HG03354 (cell line): Measurements from ENCODE around the gene UTP11.

Source experiments
- ATAC-seq: cut with Tn5 transposase; IDR thresholded peaks from one replicate; pipeline ENCODE4 v1.9.1; 2021; ENCODE audit warnings: mild to moderate bottlenecking; ENCODE audit not compliant: unreplicated experiment, poor library complexity, severe bottlenecking

The UTP11 gene

DNA sequence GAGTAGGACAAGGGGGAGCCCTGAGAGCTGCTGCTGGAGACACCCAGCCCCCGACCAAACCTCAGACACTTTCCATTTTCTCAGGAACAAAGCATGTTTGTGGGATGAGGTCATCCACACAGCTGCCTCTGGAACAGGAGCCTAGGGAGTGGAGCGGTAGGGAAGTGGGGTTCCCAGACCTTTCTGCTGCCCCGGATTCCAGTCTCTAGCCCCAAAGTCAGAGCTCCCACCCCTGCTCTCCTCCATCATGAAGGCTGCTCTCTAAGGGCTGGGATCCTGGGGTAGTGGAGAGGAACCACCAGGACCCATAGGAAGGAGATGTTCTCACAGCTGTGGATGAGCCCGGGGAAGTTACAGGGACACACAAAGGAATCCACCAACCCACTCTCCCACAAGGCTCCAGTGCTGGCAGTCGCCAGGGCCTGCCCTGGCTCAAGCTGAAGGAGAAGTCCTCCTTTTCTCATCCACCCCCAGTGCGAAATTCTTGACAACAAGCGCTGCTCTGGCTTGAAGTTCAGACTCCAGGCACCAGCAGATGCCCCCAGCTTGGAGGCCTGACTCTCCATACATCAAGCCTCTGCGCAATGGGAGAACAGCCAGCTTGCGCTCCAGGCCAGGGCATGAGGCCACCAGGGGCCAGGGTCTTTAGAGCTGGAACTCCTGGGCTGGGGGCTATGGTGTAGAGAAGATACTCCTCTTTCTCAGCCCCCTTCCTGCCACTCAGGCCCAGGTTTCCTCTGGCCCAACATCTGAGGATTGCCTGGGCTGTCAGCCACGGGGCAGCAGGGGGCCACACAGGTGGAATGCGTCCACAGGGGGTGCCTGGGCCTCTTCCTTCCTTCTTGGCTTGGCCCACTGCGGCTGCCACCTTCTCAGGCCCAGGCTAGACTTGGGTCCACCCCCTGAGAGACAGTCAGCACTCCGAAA, 11.7 kb upstream of the UTP11 start:
- no peak for ATAC-seq

DNA sequence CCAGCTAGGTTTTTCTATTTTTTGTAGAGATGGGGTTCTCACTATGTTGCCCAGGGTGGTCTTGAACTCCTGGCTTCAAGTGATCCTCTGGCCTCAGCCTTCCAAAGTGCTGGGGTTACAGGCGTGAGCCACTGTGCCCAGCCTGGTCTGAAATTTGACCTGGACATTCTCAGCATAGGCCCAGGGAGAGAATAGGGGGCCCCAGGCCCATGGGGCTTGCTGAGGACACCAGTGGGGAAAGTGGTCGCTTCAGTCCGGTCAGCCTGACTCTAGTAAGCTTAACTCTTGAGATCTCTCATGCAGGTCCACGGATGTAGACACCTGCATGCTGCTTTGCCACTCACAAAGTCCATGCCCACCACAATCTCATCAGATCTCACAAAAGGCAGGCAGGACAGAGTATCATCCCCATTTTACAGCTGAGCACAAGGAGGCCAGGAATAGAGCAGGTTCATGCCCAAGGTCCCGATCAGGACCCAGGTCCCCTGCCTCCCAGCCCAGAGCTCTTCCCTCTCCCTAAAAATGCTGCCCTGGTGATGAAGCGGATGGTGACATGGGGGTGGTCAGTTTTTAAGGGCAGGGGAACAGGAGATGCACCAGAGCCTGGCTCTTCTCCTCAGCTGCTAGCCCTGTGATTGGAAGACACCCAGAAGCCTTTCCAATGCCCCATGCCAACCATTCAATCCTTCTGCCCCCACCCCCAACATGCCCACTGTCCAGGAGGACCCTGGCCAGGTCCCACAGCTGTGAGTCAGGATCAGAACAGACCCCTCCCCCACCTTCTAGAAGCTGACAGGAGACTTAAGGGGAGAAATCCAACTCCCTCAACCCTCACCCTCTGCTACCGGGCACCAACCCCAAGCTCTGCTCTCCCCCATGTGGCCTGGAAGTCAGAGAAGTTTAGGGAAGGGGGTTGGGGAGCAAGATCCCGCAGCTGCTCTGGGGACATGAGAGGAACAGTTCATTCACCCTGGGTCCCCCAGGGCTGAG, 9.0 kb upstream of the UTP11 start:
- ATAC-seq = no peak

DNA sequence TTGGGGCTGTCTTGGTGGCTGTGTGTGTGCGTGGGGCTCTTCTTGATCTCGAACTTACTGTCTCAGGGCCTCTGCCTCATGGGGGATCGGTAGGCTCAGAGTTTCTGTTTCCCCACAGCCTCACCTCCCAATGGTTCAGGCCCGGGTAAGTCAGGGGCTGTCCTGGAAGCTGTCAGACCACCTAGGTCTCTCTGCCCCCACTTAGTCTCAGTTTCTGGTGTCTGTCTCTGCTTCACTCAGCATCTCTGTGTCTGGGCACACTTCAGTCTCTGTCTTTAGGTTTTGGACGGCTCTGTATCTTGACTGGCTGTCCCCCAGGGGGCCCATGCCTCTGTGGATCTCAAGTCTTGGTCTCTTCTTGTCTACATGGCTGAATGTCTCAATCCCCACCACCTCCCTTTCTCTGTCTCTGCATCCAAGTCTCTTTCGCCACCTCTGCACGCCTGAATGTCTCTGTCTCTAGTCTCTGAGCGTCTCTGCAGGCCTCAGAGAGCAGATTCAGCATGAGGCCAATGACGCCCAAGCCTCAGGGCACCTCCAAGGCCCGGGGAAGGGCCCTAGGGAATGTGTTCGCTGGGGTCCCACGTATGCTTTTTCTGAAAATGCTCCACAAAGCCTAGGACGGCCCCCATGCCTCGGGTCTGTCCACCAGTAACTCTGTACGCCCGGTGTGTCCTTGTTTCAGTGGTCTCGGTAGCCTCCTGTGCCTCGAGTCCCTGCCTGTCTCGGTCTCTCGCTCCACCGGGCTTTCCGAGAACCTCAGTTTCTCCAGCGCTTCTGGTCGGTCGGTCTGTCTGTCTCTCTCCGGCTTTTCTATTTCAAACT, 8.0 kb upstream of the UTP11 start:
- ATAC-seq = peak; percentile 29

DNA sequence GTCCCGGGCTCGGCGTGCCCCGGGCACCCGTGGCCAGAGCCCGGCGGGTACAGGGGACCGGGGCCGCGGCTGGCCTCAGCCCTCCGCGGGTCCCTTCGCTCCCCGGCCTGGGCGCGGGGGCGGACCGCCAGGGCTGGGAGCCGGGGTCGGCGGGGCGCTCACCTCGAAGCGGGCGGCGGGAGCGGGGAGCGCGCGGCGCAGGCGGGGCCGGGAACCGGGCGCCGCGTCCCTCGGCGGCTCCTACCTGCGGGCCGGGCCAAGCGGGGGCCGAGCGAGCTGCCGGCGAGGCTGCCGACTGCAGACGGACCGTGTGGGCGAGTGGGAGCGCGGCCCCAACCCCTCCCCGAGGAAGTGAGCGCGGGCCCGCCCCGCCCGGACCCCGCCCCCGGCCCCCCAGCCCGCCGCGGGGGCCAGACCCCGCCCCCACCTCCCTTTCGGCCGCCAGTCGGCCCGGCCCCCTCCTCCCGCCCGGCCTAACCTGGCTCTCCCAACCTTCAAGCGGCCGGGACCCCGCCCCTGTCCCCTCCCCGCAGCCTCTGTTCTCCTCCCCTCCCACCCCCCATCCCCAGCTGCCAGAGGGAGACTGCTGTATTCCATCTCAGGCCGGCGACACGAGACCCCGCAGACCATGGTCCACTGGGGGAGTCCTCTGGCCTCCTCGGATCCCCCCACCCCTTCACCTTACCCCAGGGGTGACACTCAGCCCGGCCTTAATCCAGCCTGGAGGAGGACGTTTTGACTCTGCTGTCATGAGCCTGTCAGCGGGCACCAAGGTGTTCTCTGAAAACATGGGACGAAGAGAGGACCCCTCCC, 7.1 kb upstream of the UTP11 start, which contains the start of gene FHL3:
FHL3 (minus strand) TSS at position 320 of the 813 bp plus-strand sequence. CDS start 6,102 bp downstream, outside the sequence.
- peak; percentile 38 for ATAC-seq

DNA sequence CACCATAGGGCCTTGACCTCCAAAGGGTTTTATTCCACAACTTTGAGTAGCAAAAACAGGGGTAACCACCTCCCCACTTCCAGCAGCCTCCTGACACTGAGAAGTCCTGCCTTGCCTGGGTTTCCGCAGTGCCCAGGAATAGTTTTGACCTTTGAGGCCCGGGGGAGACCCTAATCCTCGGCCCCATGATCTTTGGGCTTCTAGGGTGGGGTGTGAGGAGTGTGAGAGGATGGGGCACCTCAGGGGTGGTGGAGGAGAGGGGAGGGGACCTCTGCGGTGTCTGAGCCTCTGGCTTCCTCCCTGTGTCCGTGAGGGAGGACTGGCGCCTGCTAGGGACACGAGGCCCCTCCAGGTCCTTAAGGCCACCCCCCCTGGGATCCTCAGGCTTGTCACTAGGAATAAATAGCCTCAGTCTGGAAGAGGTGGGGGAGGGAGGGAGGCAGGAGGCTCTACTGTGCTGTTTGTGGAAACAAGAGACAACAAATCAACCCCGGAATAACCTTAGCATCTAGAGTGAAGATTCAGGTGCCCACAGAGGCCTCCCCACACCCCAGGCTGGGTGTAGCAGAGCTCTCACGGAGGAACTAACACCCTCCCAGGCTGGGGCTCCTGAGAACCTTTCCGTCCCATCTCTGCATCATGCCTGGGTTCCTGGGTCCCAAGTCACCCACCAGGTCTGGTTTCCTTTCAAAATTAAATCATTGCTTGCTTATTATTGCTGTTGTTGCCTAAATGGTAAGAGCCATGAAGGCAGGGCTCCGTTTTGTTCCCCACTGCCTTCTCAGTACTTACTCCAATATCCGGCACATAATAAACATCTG, 6.3 kb upstream of the UTP11 start:
- no peak for ATAC-seq

DNA sequence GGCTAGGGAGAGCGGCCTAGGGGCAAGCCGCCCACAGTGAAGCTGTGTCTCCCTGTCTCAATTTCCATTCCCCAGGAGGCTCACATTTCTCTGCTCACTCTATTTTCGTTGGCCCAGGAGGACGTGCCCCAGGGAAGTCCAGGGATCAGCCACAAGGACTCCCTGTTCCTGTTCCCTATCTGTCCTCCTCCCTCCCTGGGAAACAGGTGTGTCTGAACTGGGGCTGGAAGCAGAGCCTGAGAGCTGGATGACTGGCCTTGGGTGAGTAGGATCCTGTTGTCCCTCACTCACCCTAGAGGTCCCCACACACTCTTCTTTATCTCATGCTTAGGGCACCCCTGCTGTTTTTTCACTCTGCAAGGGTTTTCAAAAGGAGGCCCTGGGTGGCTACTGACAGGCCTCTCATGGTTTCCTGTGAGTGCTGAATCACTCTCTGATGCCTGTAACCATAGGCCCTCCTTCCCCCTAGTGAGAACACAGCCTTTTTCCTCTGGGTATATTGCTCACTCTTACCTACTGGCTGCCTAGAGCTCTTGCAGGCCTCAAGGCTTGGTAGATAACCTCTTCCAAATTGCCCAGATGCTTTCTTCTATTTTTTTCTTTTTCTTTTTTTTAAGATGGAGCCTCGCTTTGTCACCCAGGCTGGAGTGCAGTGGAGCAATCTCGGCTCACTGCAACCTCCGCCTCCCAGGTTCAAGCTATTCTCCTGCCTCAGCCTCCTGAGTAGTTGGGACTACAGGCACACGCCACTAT, 3.3 kb upstream of the UTP11 start:
- ATAC-seq = no peak

DNA sequence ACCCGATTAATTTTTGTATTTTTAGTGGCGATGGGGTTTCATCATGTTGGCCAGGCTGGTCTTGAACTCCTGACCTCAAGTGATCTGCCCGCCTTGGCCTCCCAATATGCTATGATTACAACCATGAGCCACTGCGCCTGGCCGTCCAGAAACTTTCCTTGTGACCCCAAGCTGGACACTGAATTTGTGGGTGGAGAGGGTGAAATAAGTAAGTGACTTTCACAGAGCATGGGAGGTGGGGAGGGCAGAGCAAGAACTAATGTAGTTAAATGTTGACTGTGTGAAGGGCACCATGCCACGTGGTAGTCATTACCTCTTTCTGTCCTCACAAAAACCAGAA, 2.7 kb upstream of the UTP11 start:
- ATAC-seq = no peak

DNA sequence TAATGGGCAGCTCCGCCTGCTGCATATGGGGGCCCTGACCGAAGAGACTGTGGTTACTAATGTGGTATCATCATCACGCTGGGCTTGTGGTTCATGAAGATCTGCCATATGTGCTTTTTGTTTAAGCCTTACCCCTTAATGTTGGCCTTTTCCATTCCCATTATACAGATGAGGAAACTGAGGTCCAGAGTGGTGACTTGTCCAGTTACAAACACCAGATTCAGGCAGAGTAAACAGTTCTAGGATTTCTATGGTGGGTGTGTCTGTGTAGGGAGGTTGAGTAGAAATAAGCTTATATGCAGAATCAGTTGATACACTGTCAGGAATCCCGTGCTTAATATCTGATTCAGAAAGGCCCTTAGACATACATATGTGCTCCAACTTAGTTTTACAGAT, 691 bp downstream of the UTP11 start:
- ATAC-seq = no peak

DNA sequence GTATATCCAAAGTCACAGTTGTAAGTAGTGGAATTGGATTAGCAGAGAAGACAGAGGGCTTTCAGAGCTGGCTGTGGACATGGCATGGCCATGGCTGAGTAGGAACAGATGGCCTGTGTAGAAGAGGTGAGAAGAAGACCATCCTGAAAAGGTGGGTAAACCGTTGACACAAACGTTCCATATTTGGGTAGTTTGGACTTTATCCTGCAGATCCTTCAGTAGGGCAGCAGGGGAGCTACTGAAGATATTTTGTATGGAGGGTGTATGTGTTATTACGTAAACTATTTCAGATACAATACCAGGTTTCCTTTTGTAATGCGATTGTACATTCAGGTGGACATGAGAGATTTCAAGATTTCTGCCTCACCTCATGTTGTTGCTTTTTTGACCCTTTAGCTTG, 1.6 kb downstream of the UTP11 start:
- no peak for ATAC-seq

DNA sequence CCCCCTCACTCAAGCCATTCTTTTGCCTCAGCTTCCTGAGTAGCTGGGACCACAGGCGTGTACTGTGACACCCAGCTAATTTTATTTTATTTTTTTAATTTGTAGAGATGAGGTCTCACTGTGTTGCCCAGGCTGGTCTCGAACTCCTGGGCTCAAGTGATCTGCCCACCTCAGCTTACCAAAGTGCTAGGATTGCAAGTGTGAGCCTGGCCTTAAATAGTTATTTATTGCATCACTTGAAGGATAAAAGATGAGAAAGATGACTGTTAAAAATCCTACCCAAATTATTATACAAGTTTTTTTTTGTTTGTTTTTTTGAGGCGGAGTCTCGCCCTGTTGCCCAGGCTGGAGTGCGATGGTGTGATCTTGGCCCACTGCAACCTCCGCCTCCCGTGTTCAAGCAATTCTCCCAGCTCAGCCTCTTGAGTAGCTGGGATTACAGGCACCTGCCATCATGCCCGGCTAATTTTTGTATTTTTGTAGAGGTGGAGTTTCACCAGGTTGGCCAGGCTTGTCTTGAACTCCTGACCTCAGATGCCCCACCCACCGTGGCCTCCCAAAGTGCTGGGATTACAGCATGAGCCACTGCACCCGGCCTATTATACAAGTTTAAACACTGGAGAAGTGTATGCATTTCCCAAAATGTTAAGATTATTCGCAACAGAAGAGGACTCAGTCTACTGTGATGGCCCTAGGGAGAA, 2.3 kb downstream of the UTP11 start:
- ATAC-seq = no peak

DNA sequence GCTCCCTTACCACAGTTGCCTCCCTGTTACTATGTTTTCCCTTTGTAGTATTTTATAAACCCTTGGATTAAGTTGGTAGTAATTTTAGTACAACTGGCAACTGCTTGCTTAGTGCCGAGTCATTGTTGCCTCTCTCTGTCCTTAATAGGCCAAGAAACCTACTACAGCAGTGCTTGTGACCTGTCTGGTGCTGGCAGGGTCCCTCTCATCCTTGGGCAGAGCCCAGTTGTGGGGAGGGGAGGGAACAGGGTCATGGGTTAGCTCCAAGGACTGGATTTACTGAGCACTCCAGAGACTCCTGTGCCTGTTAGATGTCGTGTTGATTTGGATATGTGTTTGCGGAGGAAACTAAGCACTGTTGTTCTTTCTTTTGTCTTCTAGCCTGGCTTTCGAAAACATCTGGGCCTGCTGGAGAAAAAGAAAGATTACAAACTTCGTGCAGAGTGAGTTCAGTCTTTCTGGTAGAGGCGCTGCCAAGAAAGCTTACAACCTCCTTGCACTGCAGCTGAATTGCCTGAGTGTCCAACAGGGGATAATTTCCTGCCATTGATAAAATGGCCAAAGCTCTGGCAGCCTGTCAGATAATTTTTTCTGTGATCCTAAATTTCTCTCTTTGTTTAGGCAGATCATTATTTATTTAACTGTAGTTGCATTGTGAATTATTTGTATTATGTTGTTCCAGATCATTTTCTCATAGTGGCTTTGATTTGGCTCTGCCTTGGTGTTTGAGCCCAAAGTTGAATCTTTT, 3.6 kb downstream of the UTP11 start:
- no peak for ATAC-seq

DNA sequence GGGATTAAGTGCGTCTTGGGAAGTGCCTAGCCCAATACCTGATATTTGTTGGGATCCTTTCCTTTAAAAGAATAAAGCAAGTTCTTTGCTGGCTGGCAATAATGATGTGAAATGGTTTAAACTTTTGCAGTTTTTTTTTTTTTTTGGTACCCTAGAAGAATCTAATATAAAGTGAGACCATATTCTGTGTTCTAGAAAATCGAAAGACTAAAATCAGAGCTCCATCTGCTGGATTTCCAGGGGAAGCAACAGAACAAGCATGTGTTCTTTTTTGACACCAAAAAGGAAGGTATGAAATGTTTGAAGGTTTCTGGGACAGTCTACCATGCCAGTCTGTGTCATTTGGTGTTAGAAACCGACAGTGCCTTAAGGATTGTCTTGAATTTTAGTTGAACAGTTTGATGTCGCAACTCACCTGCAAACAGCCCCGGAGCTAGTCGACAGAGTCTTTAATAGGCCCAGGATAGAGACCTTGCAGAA, 6.4 kb downstream of the UTP11 start:
- ATAC-seq = no peak

DNA sequence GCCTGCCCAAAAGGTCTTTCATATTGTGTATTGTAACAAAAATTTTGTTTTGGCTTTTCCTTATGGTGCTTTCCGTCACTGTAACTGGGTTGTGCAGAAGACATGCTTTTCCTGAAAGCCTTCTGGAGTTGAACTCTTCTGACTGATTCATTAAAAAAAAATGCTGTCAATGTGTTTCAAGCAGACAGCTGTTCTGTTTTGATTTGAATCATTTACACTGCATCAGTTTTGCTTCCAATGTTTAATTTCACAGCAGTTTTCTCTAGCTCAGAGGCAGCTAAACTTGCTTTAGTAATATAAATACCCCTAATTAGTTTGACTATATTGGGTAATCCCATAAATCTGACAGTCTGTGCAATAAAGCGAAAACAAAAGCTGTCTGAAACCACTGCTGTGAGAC, 7.9 kb downstream of the UTP11 start:
- no peak for ATAC-seq

DNA sequence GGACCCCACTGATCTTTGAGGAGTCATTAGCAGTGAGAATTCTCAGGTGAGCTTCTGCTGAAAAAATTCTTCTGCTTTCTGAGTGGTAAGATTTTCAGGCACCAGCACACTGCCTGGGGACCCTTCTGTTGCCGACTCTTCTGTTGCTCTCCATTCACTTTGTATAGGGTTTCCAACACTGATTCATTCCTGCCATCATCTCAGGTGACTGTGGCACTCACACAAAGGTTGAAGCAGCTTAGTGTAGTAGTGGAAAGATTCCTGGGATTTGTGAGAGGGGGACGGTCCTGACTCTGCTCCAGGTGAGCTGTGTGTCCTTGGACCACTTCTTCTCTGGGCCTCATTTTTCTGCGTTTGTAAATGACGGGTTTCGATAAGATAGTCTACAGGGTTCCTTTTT, 9.4 kb downstream of the UTP11 start:
- no peak for ATAC-seq

DNA sequence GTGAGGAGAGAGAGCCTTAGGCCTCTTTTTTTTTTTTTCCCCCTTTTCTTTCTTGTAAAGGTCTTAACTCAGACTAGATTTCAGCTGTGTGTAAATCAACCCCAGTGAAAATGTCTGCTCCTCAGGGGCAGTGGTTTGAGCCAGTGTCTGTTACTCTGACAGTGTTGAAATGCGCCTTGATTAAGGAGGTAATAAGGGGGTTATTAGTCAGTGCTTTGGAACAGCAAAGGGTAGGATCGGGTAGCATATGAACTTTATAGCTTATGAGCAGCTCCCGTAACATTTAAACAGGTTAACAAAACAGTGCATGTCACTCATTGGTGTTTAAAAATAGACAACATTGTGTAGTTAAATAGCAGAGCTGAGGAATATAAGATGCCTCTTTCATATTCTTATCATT, 10.3 kb downstream of the UTP11 start:
- ATAC-seq = no peak

DNA sequence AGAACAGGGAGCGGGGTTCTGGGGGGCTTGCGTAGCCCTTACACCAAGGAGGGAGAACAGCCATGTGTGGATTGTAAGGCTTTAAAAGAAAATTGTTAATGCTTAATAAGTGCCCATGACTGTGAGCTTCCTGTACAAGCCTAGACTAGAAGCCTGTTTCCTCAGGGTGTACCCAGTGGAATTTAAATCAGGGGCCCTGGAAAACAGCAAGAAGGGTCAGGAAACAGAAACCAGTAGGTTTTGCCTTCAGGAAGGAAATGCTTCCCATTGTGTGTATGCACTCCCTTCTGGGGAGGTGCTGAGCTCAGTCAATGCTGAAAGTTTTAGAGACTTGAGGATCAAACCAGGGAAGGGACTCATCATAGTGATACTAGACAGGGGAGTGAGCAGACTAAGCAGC, 12.7 kb downstream of the UTP11 start:
- no peak for ATAC-seq
